Measurements from ENCODE around the gene C2orf80. TPM values are rescaled to one million over a fixed set of nuclear protein-coding genes. Genes with fewer than 3 reads are reported as not detected.
"Not testable (repeated sequence)": the region's sequence is repeated elsewhere in the genome, so short reads cannot be mapped to it uniquely, and the experiment has no call there.

The C2orf80 gene
- total and polyA plus RNA-seq, 2 donors (not counting 3 experiments of a cell fraction or from before 2014, with no cell fraction given) = not detected

DNA sequence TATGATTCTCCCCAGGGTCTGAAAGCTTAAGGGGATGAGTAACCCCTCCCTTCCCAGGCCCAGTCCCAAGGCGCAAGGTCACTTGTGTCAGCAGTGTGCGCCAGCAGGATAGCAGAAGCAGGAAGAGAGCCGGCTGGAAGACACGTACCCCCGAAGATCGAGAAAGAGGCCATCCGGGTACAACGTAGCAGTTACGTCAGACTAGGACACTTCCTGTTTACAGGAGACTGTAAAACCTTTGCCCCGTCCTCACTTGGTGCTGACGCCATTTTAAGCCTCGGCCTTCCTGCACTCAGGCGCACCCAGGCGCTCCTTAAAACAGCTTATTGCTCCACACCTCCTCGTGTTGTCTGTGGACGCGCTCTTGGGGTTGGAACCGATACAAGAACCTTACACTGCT lies 50.4 kb downstream of the C2orf80 start:
- Histone ChIP-seq H2AFZ (ENCODE audit: low read depth, low read length) (no peak overlapping the region), H3K27ac (ENCODE audit: insufficient read depth, low read depth, low read length) (no peak overlapping the region), H3K27me3 (ENCODE audit: control insufficient read depth in 2 of 2, insufficient read depth in 2 of 2, low read length in 2 of 2) (no peaks in the 10 kb centered on the region), H3K4me1 (ENCODE audit: control insufficient read depth, extremely low read depth, insufficient read depth, low read length) (no peaks in the 10 kb centered on the region), H3K9me1 (replicated peaks; ENCODE audit: control insufficient read depth, extremely low read depth, insufficient read depth, low read length) (no peaks in the 10 kb centered on the region), H3K9me3 (replicated peaks; ENCODE audit: control insufficient read depth, insufficient read depth, low read length) (no peaks in the 10 kb centered on the region), H3K4me3 (replicated peaks in 1 of 3; ENCODE audit: insufficient read depth in 1 of 3, low read depth in 1 of 3, low read length in 3 of 3) (no peak overlapping the region), H3K4me2 (ENCODE audit: insufficient read depth, low read length) (no peak overlapping the region), H3K9ac (replicated peaks; ENCODE audit: extremely low read depth, insufficient read depth, low read length) (no peak overlapping the region), H3K36me3 (ENCODE audit: control insufficient read depth in 2 of 2, extremely low read depth in 1 of 2, insufficient read depth in 2 of 2, low read length in 2 of 2) (no peaks in the 10 kb centered on the region), H3K79me2 (ENCODE audit: control insufficient read depth, insufficient read depth, low read length) (no peaks in the 10 kb centered on the region), H4K20me1 (replicated peaks; ENCODE audit: control insufficient read depth, extremely low read depth, insufficient read depth, low read length) (no peaks in the 10 kb centered on the region)
- no peak for TF ChIP-seq JUN (IDR thresholded peaks at IDR 0.05; ENCODE audit: borderline replicate concordance, insufficient read depth, insufficient read length, low read depth)
- no peak for TF ChIP-seq POLR2AphosphoS5 (IDR thresholded peaks at IDR 0.05; ENCODE audit: insufficient read depth, low read depth, low read length)
- TF ChIP-seq, protein P1, sequence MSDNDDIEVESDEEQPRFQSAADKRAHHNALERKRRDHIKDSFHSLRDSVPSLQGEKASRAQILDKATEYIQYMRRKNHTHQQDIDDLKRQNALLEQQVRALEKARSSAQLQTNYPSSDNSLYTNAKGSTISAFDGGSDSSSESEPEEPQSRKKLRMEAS (IDR thresholded peaks at IDR 0.05; ENCODE audit: insufficient read depth, insufficient read length) = no peak
- no peak for TF ChIP-seq FOS (IDR thresholded peaks at IDR 0.05; ENCODE audit: borderline replicate concordance, insufficient read depth, low read length)
- TF ChIP-seq MYC (IDR thresholded peaks at IDR 0.05; ENCODE audit: low read depth, low read length) = no peak
- TF ChIP-seq POLR2A (IDR thresholded peaks at IDR 0.05; ENCODE audit: low read depth, low read length) = no peak
- TF ChIP-seq EZH2 (IDR thresholded peaks at IDR 0.05; ENCODE audit: borderline replicate concordance, low read depth, low read length, severe bottlenecking) = no peak
- no peak for TF ChIP-seq GATA2 (IDR thresholded peaks at IDR 0.05; ENCODE audit: insufficient read depth, insufficient read length, low read depth, low read length)
- TF ChIP-seq, protein P2, sequence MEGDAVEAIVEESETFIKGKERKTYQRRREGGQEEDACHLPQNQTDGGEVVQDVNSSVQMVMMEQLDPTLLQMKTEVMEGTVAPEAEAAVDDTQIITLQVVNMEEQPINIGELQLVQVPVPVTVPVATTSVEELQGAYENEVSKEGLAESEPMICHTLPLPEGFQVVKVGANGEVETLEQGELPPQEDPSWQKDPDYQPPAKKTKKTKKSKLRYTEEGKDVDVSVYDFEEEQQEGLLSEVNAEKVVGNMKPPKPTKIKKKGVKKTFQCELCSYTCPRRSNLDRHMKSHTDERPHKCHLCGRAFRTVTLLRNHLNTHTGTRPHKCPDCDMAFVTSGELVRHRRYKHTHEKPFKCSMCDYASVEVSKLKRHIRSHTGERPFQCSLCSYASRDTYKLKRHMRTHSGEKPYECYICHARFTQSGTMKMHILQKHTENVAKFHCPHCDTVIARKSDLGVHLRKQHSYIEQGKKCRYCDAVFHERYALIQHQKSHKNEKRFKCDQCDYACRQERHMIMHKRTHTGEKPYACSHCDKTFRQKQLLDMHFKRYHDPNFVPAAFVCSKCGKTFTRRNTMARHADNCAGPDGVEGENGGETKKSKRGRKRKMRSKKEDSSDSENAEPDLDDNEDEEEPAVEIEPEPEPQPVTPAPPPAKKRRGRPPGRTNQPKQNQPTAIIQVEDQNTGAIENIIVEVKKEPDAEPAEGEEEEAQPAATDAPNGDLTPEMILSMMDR (IDR thresholded peaks at IDR 0.05; ENCODE audit: extremely low read depth in 1 of 2, insufficient read depth in 1 of 2, low read depth in 1 of 2, low read length in 2 of 2) = no peak
- dilution Hi-C loops (cut with MboI; ENCODE audit: extremely low pct_ligation_motif_present, low sequenced_read_pairs) (no loop called here), intact Hi-C loops (cut with micrococcal nuclease) (no loop called here)
- no peak for DNase-seq (ENCODE audit: low read depth, low spot score)
- no peak for FAIRE-seq
- ChIA-PET CTCF (no interaction called here), POLR2A (no interaction called here)
- no TSS peak for BruUV-seq (replicated peaks)

DNA sequence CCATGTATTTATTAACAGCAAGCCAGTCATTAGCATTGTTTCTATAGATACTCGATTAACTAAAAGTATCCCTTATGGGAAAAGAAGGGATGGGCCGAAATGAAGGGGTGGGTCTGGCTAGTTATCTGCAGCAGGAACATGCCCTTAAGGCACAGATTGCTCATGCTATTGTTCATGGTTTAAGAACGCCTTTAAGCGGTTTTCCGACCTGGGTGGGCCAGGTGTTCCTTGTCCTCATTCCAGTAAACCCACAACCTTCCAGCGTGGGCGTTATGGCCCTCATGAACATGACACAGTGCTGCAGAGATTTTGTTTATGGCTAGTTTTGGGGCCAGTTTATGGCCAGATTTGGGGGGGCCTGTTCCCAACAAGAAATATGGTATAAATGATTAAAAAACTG lies 51.5 kb downstream of the C2orf80 start:
- BruUV-seq (replicated peaks); FAIRE-seq: not testable (repeated sequence)

More for the DNA sequence above, 51.5 kb downstream of the C2orf80 start:
- dilution Hi-C loops (cut with MboI; ENCODE audit: extremely low pct_ligation_motif_present, low sequenced_read_pairs); H3K4me3 ChIP-seq (replicated peaks in 1 of 3; ENCODE audit: insufficient read depth in 1 of 3, low read depth in 1 of 3, low read length in 3 of 3); H3K9me1 ChIP-seq (replicated peaks; ENCODE audit: control insufficient read depth, extremely low read depth, insufficient read depth, low read length); H4K20me1 ChIP-seq (replicated peaks; ENCODE audit: control insufficient read depth, extremely low read depth, insufficient read depth, low read length); intact Hi-C loops (cut with micrococcal nuclease); H3K9ac ChIP-seq (replicated peaks; ENCODE audit: extremely low read depth, insufficient read depth, low read length); H3K79me2 ChIP-seq (ENCODE audit: control insufficient read depth, insufficient read depth, low read length); H3K9me3 ChIP-seq (replicated peaks; ENCODE audit: control insufficient read depth, insufficient read depth, low read length); H3K27ac ChIP-seq (ENCODE audit: insufficient read depth, low read depth, low read length); POLR2A ChIA-PET; H3K4me1 ChIP-seq (ENCODE audit: control insufficient read depth, extremely low read depth, insufficient read depth, low read length); H2AFZ ChIP-seq (ENCODE audit: low read depth, low read length); H3K4me2 ChIP-seq (ENCODE audit: insufficient read depth, low read length); CTCF ChIA-PET; H3K36me3 ChIP-seq (ENCODE audit: control insufficient read depth in 2 of 2, extremely low read depth in 1 of 2, insufficient read depth in 2 of 2, low read length in 2 of 2); H3K27me3 ChIP-seq (ENCODE audit: control insufficient read depth in 2 of 2, insufficient read depth in 2 of 2, low read length in 2 of 2); DNase-seq (ENCODE audit: low read depth, low spot score): not testable (repeated sequence)
